HFF-Myc (cell line): Measurements from ENCODE around the gene SPATA25.

Source experiments
- DNase-seq: peaks from one replicate; pipeline ENCODE4 v3.0.0-alpha.2; 2011; ENCODE audit warnings: low read depth; ENCODE audit errors: extremely low read depth
- H3K4me3 ChIP-seq: replicated peaks from 2 replicates; pipeline ENCODE4 v1.5.1; 2011; ENCODE audit warnings: low read depth, mild to moderate bottlenecking, control low read depth, low read length
- TF ChIP-seq, protein P1 (sequence below): IDR thresholded peaks from 2 replicates; pipeline ENCODE4 v1.5.1; 2012; ENCODE audit warnings: mild to moderate bottlenecking, low read depth, low read length, control low read depth; ENCODE audit errors: missing control alignments

Gene SPATA25

DNA sequence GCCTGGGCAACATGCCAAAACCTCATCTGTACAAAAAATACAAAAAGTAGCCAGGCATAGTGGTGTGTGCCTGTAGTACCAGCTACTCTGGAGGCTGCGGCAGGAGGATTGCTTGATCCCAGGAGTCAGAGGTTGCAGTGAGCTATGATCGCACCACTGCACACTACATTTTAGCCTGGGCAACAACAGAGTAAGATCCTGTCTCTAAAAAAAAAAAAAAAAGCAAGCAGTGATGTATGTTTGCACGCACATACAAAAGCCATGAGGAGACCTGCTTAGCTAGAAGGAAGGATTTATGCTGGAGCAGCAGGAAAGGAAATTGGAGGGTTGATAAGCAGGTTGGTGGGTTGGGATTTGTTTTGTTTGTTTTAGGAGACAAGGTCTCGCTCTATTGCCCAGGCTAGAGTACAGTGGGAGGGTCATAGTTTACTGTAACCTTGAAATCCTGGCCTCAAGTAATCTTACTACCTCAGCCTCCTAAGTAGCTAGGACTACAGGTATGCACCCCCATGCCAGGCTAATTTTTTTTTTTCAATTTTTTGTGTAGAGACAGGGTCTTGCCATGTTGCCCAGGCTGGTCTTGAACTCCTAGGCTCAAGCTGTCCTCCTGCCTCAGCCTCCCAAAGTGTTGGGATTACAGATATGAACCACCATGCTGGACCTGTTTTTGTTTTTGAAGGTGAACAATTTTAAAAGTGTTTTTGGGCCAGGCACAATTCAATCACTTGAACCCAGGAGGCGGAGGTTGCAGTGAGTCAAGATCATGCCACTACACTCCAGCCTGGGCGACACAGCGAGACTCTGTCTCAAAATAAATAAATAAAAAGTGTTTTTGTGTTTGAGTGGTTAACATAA lies 26.0 kb downstream of the SPATA25 start:
- TF ChIP-seq, protein P1, sequence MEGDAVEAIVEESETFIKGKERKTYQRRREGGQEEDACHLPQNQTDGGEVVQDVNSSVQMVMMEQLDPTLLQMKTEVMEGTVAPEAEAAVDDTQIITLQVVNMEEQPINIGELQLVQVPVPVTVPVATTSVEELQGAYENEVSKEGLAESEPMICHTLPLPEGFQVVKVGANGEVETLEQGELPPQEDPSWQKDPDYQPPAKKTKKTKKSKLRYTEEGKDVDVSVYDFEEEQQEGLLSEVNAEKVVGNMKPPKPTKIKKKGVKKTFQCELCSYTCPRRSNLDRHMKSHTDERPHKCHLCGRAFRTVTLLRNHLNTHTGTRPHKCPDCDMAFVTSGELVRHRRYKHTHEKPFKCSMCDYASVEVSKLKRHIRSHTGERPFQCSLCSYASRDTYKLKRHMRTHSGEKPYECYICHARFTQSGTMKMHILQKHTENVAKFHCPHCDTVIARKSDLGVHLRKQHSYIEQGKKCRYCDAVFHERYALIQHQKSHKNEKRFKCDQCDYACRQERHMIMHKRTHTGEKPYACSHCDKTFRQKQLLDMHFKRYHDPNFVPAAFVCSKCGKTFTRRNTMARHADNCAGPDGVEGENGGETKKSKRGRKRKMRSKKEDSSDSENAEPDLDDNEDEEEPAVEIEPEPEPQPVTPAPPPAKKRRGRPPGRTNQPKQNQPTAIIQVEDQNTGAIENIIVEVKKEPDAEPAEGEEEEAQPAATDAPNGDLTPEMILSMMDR = no peak
- no peak for DNase-seq
- H3K4me3 ChIP-seq = no peak overlapping the region

DNA sequence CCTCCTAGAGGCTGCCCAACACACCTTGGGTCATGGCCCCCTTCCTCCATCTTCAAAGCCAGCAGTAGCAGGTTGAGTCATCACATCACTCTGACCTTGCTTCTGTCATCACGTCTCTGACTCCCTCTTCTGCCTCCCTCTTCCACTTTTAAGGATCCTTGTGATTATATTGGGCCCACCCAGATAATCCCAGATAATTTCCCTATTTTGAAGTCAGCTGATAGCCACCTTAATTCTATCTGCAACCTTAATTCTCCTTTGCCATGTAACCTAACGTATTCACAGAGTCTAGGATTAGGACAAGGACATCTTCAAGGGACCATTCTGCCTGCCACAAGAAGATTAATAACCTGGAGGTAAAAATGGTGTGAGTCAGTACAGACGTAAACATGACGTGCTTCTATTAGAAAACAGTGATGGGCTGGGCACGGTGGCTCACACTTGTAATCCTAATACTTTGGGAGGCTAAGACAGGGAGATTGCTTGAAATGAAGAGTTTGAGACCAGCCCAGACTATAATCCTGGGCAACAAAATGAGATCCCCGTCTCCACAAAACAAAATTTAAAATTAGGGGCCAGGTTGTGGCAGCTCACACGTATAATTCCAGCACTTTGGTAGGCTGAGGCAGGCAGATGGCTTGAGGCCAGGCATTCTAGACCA lies 26.7 kb downstream of the SPATA25 start:
- no peak for DNase-seq
- no peak overlapping the region for H3K4me3 ChIP-seq
- TF ChIP-seq, protein P1 = no peak

DNA sequence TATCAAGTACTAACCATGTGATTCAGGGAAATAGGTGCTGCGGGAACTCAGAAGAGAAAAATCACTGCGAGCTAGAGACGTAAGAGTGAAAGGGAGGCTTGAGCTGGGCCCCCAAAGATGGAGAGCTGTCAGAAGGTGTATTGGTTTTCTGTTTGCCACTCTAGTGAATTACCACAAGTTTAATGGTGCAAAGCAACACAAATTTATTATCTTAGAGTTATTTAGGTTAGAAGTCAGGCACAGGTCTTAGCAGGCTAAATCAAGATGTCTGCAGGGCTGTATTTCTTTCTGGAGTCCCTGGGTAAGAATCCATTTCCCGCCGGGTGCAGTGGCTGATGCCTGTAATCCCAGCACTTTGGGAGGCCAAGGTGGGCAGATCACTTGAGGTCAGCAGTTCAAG lies 27.5 kb downstream of the SPATA25 start:
- no peak for DNase-seq
- TF ChIP-seq, protein P1 = no peak
- H3K4me3 ChIP-seq = no peak overlapping the region

DNA sequence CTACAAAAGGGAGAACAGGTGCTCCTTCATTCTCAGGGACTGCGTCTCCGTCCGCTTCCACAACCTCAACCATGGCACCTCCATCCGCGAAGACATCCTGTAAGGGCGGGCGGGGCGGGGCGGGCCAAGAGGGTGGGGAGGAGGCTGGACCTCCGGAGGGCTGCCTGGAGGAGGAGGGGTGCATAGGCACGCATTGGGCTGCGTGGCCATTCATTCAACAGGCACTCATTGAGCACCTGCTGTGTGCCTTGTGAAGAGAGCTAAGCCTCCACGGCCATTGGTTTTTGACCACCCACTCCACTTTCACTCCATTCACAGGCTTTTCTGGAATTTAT lies 29.6 kb downstream of the SPATA25 start:
- no peak for DNase-seq
- H3K4me3 ChIP-seq = peak overlapping the region; percentile 85
- TF ChIP-seq, protein P1 = no peak

DNA sequence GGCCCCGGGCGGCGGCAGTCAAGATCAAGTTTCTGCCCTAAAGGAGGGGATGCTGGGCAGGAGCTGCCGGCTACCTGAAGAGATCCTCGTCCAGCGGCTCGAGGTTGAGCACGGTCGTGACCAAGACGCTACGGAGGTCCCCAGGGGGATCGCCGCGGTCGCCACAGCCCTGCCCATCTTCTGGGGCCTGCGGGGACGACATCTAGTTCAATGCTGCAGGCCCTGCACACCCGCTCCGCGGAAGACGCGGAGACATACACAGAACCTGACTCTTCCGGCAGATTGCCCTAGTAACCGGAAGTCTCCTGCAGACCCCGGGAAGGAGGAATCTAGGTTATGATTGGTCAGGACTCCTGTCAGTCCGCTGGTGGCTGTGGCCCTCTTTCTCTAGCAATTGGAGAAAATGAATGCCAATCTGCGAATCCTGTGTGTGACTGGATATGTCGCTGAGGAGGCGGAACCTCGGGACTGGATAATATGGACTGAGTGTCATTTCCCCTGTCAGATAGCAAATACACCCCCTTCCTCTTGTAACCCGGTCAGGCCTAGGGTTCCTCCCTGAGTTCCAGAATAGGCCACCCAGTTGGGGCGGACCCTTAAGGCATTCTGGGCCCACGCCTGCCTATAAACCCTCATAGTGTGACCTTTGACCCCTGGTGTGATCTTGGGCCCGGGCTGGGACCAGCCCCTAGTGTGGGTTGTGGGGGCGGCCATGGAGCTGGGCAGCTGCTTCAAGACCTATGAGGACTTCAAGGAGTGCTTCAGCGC lies 30.1 kb downstream of the SPATA25 start, which contains the start of the genes ACOT8 and ZSWIM3:
Gene ACOT8, minus strand, starts transcription at position 279 of the 768 bp plus-strand sequence. Its CDS starts 77 bp downstream, at position 202.
Gene ZSWIM3, plus strand, starts transcription at position 501 of the 768 bp plus-strand sequence. Its CDS starts 212 bp downstream, at position 713.
- TF ChIP-seq, protein P1 = no peak
- DNase-seq = peak; percentile 100
- H3K4me3 ChIP-seq = peak within 1 kb of the TSS; percentile 85

DNA sequence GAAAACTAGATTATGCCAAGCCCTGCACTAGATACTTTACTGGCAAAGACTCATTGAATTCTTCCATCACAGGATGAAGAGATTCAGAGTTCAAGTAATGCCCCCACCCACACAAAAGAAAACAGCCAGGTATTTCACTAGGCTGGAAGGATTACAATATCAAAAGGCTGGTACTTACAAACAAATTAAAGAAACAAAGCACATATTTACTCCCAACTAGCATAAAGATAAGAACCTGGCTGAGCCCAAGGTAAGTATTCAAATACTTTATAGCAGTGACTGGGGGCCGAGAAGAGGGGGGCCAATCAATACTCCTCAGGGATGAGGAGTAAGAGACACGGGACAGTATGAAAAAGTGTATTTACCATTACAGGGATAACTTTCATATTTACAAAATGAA lies 33.9 kb downstream of the SPATA25 start:
- H3K4me3 ChIP-seq = no peak overlapping the region
- no peak for DNase-seq
- TF ChIP-seq, protein P1 = no peak
